H1 (cell line): ENCODE data around the gene EYA4. TPM values are rescaled to one million over a fixed set of nuclear protein-coding genes. Genes with fewer than 3 reads are reported as not detected.

Source experiments
- CTCF ChIA-PET: fragments of 300-600 bp; sonication (Branson Sonifier 250); formaldehyde crosslinking; loops from one replicate; lab custom pipeline; 2021; ENCODE audit not compliant: partially characterized antibody; lab: Charles Lee
- POLR2A ChIA-PET: fragments of 300-600 bp; sonication (Branson Sonifier 250); formaldehyde crosslinking; loops from one replicate; lab custom pipeline; 2021; ENCODE audit warnings: inconsistent platforms; ENCODE audit not compliant: partially characterized antibody; lab: Charles Lee
- DNase-seq, 2 experiments: peaks; one replicate each; pipeline versions ENCODE4 v3.0.0 to v3.0.0-alpha.2; 2010 to 2022; ENCODE audit warnings: low spot score in 2 of 2, low read depth in 1 of 2, mixed read lengths in 1 of 2
- FAIRE-seq: peaks from 2 replicates; lab custom pipeline; 2011; peaks lifted over from hg19 to GRCh38; lab: Jason Lieb, UNC
- H2AFZ ChIP-seq: 2 replicates; pipeline ENCODE4 v1.8.1; 2012; ENCODE audit warnings: low read length, inconsistent platforms
- H2AK5ac ChIP-seq: 2 replicates; pipeline ENCODE4 v1.6.1; 2013; ENCODE audit warnings: low read depth, low read length
- H2BK120ac ChIP-seq: replicated peaks from 2 replicates; pipeline ENCODE3; 2013; ENCODE audit warnings: low read depth, low read length, inconsistent platforms
- H2BK12ac ChIP-seq: 2 replicates; pipeline ENCODE4 v1.6.1; 2013; ENCODE audit warnings: low read depth, low read length
- H2BK15ac ChIP-seq: 2 replicates; pipeline ENCODE4 v1.6.1; 2013; ENCODE audit warnings: low read length
- H2BK20ac ChIP-seq: 2 replicates; pipeline ENCODE4 v1.6.1; 2013; ENCODE audit warnings: low read length
- H2BK5ac ChIP-seq: 2 replicates; pipeline ENCODE4 v1.6.1; 2013; ENCODE audit warnings: low read depth, low read length
- H3K14ac ChIP-seq: 2 replicates; pipeline ENCODE4 v1.6.1; 2013; ENCODE audit warnings: inconsistent platforms; ENCODE audit not compliant: insufficient read length
- H3K18ac ChIP-seq: 2 replicates; pipeline ENCODE4 v1.6.1; 2013; ENCODE audit warnings: low read length; ENCODE audit errors: extremely low read depth
- H3K23ac ChIP-seq: 2 replicates; pipeline ENCODE4 v1.6.1; 2013; ENCODE audit warnings: inconsistent platforms; ENCODE audit not compliant: insufficient read length
- H3K23me2 ChIP-seq: 2 replicates; pipeline ENCODE4 v1.6.1; 2013; ENCODE audit warnings: low read depth, low read length
- H3K27ac ChIP-seq: 2 replicates; pipeline ENCODE4 v1.6.1; 2011; ENCODE audit warnings: low read depth, low read length, inconsistent platforms
- H3K27me3 ChIP-seq, 4 experiments: replicated peaks in 1 of 4; 1 replicate in 1 of 4; 2 replicates in 3 of 4; pipeline versions ENCODE4 v1.6.1 to v1.8.1; 2011 to 2013; ENCODE audit warnings: low read length in 3 of 4, mild to moderate bottlenecking in 3 of 4, inconsistent platforms in 2 of 4, mixed read lengths in 2 of 4, moderate library complexity in 1 of 4; ENCODE audit not compliant: control insufficient read depth in 3 of 4, insufficient read depth in 3 of 4; ENCODE audit errors: extremely low read depth in 1 of 4
- H3K36me3 ChIP-seq, 4 experiments: 2 replicates each; pipeline versions ENCODE4 v1.6.1 to v1.8.1; 2011 to 2013; ENCODE audit warnings: mild to moderate bottlenecking in 4 of 4, low read length in 3 of 4, moderate library complexity in 2 of 4, control low read depth in 1 of 4, inconsistent platforms in 1 of 4; ENCODE audit not compliant: insufficient read depth in 4 of 4, control insufficient read depth in 2 of 4
- H3K4ac ChIP-seq: replicated peaks from 2 replicates; pipeline ENCODE3; 2013; ENCODE audit warnings: low read length, low read depth, mixed read lengths, inconsistent platforms; ENCODE audit not compliant: insufficient read length
- H3K4me1 ChIP-seq, 4 experiments: replicated peaks in 1 of 4; 1 replicate in 1 of 4; 2 replicates in 3 of 4; pipeline versions ENCODE4 v1.6.1 to v1.8.1; 2011 to 2013; ENCODE audit warnings: low read length in 3 of 4, inconsistent platforms in 2 of 4, mixed read lengths in 1 of 4; ENCODE audit not compliant: insufficient read depth in 4 of 4, control insufficient read depth in 3 of 4
- H3K4me2 ChIP-seq, 2 experiments: 2 replicates each; pipeline versions ENCODE4 v1.6.1 to v1.8.1; 2011 to 2013; ENCODE audit warnings: low read depth in 2 of 2, low read length in 2 of 2, control low read depth in 1 of 2, inconsistent platforms in 1 of 2, mild to moderate bottlenecking in 1 of 2; ENCODE audit not compliant: insufficient read depth in 1 of 2
- H3K4me3 ChIP-seq, 4 experiments: fragments of 200-600, 300-600 bp in 1 of 4; sonication (generic), shearing (Covaris generic), sonication (Bioruptor Twin) in 1 of 4; 2 replicates each; pipeline versions ENCODE4 v1.5.1 to v1.8.1; 2011 to 2016; ENCODE audit warnings: low read length in 4 of 4, low read depth in 3 of 4, control low read depth in 2 of 4, inconsistent platforms in 2 of 4, mild to moderate bottlenecking in 2 of 4, mixed read lengths in 1 of 4, moderate library complexity in 1 of 4; ENCODE audit not compliant: insufficient read depth in 2 of 4; ENCODE audit errors: extremely low read depth in 1 of 4
- H3K56ac ChIP-seq: replicated peaks from 2 replicates; pipeline ENCODE3; 2013; ENCODE audit warnings: low read depth, mild to moderate bottlenecking, mixed read lengths, low read length, inconsistent platforms; ENCODE audit not compliant: insufficient read length
- H3K79me1 ChIP-seq: 2 replicates; pipeline ENCODE4 v1.6.1; 2013; ENCODE audit warnings: low read depth, low read length, control low read depth
- H3K79me2 ChIP-seq, 2 experiments: 2 replicates each; pipeline versions ENCODE4 v1.6.1 to v1.8.1; 2012 to 2013; ENCODE audit warnings: low read length in 2 of 2, mild to moderate bottlenecking in 2 of 2, inconsistent platforms in 1 of 2; ENCODE audit not compliant: insufficient read depth in 2 of 2, control insufficient read depth in 1 of 2
- H3K9ac ChIP-seq, 4 experiments: replicated peaks in 1 of 4; 1 replicate in 1 of 4; 2 replicates in 3 of 4; pipeline versions ENCODE4 v1.6.1 to v1.8.1; 2011 to 2013; ENCODE audit warnings: low read depth in 3 of 4, low read length in 3 of 4, control low read depth in 2 of 4, mild to moderate bottlenecking in 2 of 4, moderate library complexity in 2 of 4, inconsistent platforms in 1 of 4; ENCODE audit errors: extremely low read depth in 1 of 4
- H3K9me3 ChIP-seq, 2 experiments: 2 replicates each; pipeline versions ENCODE4 v1.6.1 to v1.8.1; 2012 to 2013; ENCODE audit warnings: mild to moderate bottlenecking in 2 of 2, moderate library complexity in 2 of 2, control low read depth in 1 of 2, inconsistent platforms in 1 of 2, low read depth in 1 of 2, low read length in 1 of 2, mixed read lengths in 1 of 2; ENCODE audit not compliant: insufficient read depth in 2 of 2
- H4K20me1 ChIP-seq, 2 experiments: replicated peaks in 1 of 2; 2 replicates each; pipeline versions ENCODE3 to v1.8.1; 2011 to 2013; ENCODE audit warnings: inconsistent platforms in 2 of 2, low read length in 2 of 2, mild to moderate bottlenecking in 1 of 2; ENCODE audit not compliant: insufficient read depth in 2 of 2, control insufficient read depth in 1 of 2
- H4K5ac ChIP-seq: 2 replicates; pipeline ENCODE4 v1.6.1; 2013; ENCODE audit warnings: low read length, low read depth, mixed read lengths, inconsistent platforms; ENCODE audit not compliant: insufficient read length
- H4K8ac ChIP-seq: 2 replicates; pipeline ENCODE4 v1.8.0; 2013; ENCODE audit warnings: mild to moderate bottlenecking, moderate library complexity, low read length, inconsistent platforms; ENCODE audit not compliant: insufficient read depth; ENCODE audit errors: extremely low read depth
- H4K91ac ChIP-seq: replicated peaks from 2 replicates; pipeline ENCODE3; 2013; ENCODE audit warnings: low read length, mixed read lengths, inconsistent platforms; ENCODE audit not compliant: insufficient read length
- BRCA1 ChIP-seq: IDR thresholded peaks from 2 replicates; pipeline ENCODE4 v1.6.1; 2012; ENCODE audit warnings: low read depth, low read length, improper control_type of control experiment
- CREB1 ChIP-seq: IDR thresholded peaks from 2 replicates; pipeline ENCODE4 v1.6.1; 2012; ENCODE audit warnings: inconsistent platforms
- HDAC6 ChIP-seq: IDR thresholded peaks from one replicate; pipeline ENCODE4 v1.7.1; 2012; ENCODE audit warnings: low read depth, mild to moderate bottlenecking, inconsistent platforms, low read length, moderate library complexity
- KDM5A ChIP-seq: fragments of 200-600 bp; IDR thresholded peaks from 2 replicates; pipeline ENCODE4 v1.7.1; 2012; ENCODE audit warnings: mild to moderate bottlenecking, low read length, inconsistent platforms, mixed read lengths
- MAFK ChIP-seq: IDR thresholded peaks from 2 replicates; pipeline ENCODE4 v1.6.1; 2012; ENCODE audit warnings: low read depth, mild to moderate bottlenecking, improper control_type of control experiment, low read length
- SRF ChIP-seq: IDR thresholded peaks from 2 replicates; pipeline ENCODE4 v1.6.1; 2011; ENCODE audit warnings: mild to moderate bottlenecking, low read depth, low read length, moderate library complexity
- WGBS, 2 experiments: shearing (Covaris generic) in 1 of 2; methylation state at CpG; one replicate each; pipeline versions ENCODE4 v1.1.6 to v1.1.7; 2013 to 2015; ENCODE audit warnings: low lambda C conversion rate in 2 of 2, mixed read lengths in 2 of 2, inconsistent platforms in 1 of 2, low coverage in 1 of 2, missing lambda C conversion rate in 1 of 2; ENCODE audit not compliant: insufficient replicate concordance in 2 of 2, insufficient coverage in 1 of 2, insufficient read length in 1 of 2; ENCODE audit errors: extremely low coverage in 1 of 2, missing lambda C conversion rate in 1 of 2; 5-methylcytosine and 5-hydroxymethylcytosine counted together
- polyA plus RNA-seq, 7 experiments: library from polyadenylated mRNA; depleted of rRNA in 3 of 7; stranded (reverse) in 5 of 7; unstranded in 2 of 7; fragments of >200 nt in 5 of 7; fragments of 200-250 nt in 2 of 7; gene quantifications; 1 replicate in 5 of 7; 2 replicates in 1 of 7; 4 replicates in 1 of 7; pipeline versions ENCODE4 v1.2.1 to v1.2.3, GENCODE V29; 2011 to 2013; ENCODE audit warnings: missing spikeins in 2 of 7, mixed read lengths in 2 of 7
- total RNA-seq: library from RNA; stranded (reverse); fragmentation: NEBNext Ultra II Directional; extraction: Animal tissue kit (Norgen Biotek cat#: 25700); gene quantifications from 2 replicates; pipeline ENCODE4 v1.2.1, GENCODE V29; 2021
- TF ChIP-seq, protein P1 (sequence below), 3 experiments: IDR thresholded peaks; 1 replicate in 2 of 3; 2 replicates in 1 of 3; pipeline versions ENCODE4 v1.5.1 to v1.6.1; 2011; ENCODE audit warnings: low read length in 3 of 3, mild to moderate bottlenecking in 3 of 3, inconsistent platforms in 2 of 3, low read depth in 1 of 3, moderate library complexity in 1 of 3; ENCODE audit not compliant: insufficient read depth in 1 of 3; ENCODE audit errors: control extremely low read depth in 1 of 3

Gene EYA4
- total and polyA plus RNA-seq, 2 of the 8 experiments (the other 6 are each of a cell fraction or from before 2014, with no cell fraction given), result 0.06 to 0.17 TPM

DNA sequence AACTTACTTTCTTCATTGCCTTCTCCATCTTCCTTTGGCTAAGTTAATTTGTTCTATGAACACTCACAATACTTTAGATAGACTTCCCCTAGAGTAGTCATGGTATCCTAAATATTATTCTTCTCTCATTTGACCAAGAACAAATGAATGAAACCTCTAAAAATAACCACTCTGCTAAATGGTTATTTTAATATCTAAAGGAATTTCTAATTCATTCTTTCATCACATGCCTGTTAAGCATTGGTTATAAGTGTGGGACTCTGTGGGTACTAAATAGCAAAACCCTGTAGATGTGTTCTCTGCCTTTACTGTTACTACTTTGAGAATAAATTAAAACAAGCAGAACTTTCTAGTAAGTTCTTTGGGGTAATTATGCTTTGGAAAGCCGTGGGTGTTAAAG lies 138.9 kb downstream of the EYA4 start:
- Histone ChIP-seq H2AK5ac (no peak overlapping the region), H3K56ac (no peak overlapping the region), H3K4ac (no peak overlapping the region), H2BK20ac (no peak overlapping the region), H3K23me2 (no peaks in the 10 kb centered on the region; the same call in 1 of the 2 replicates), H3K79me2 (no peaks in the 10 kb centered on the region), H3K9me3 (no peaks in the 10 kb centered on the region), H2BK120ac (no peak overlapping the region), H3K14ac (no peak overlapping the region)
- FAIRE-seq, result no peak
- POLR2A ChIA-PET, result no interaction called here
- TF ChIP-seq HDAC6 (no peak), MAFK (no peak), KDM5A (no peak), CREB1 (no peak), SRF (no peak), BRCA1 (no peak)
- TF ChIP-seq, protein P1, sequence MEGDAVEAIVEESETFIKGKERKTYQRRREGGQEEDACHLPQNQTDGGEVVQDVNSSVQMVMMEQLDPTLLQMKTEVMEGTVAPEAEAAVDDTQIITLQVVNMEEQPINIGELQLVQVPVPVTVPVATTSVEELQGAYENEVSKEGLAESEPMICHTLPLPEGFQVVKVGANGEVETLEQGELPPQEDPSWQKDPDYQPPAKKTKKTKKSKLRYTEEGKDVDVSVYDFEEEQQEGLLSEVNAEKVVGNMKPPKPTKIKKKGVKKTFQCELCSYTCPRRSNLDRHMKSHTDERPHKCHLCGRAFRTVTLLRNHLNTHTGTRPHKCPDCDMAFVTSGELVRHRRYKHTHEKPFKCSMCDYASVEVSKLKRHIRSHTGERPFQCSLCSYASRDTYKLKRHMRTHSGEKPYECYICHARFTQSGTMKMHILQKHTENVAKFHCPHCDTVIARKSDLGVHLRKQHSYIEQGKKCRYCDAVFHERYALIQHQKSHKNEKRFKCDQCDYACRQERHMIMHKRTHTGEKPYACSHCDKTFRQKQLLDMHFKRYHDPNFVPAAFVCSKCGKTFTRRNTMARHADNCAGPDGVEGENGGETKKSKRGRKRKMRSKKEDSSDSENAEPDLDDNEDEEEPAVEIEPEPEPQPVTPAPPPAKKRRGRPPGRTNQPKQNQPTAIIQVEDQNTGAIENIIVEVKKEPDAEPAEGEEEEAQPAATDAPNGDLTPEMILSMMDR (IDR thresholded peaks at IDR 0.05; ENCODE audit: control extremely low read depth in 1 of 3, insufficient read depth in 1 of 3, low read depth in 1 of 3, low read length in 3 of 3), result no peak
- TF ChIP-seq, all 59 proteins: peak for 0
- no peak overlapping the region for H4K91ac ChIP-seq
- no peak overlapping the region for H3K4me3 ChIP-seq
- H3K4me2 ChIP-seq, result no peak overlapping the region
- no peak overlapping the region for H2BK15ac ChIP-seq
- H4K20me1 ChIP-seq, result no peaks in the 10 kb centered on the region
- no peak for DNase-seq
- no peak overlapping the region for H2AFZ ChIP-seq
- H3K27ac ChIP-seq, result no peak overlapping the region
- H3K23ac ChIP-seq, result no peak overlapping the region
- 91% methylated on average over 1 of the region's 1 CpG; no CpG with 5 or more reads in 1 of the 2 experiments for whole genome bisulfite sequencing, 2 experiments
- no peaks in the 10 kb centered on the region for H3K36me3 ChIP-seq
- H2BK5ac ChIP-seq, result no peak overlapping the region
- H3K9ac ChIP-seq, result no peak overlapping the region
- no peak overlapping the region for H4K8ac ChIP-seq
- no peak overlapping the region for H4K5ac ChIP-seq
- no peak overlapping the region for H2BK12ac ChIP-seq
- no peaks in the 10 kb centered on the region for H3K4me1 ChIP-seq
- no peaks in the 10 kb centered on the region for H3K27me3 ChIP-seq
- no peaks in the 10 kb centered on the region for H3K79me1 ChIP-seq
- CTCF ChIA-PET, result no interaction called here
- no peak overlapping the region for H3K18ac ChIP-seq
